Stimulated activated CD8-positive, alpha-beta memory T cell treated with anti-CD3 and anti-CD28 coated beads, Interleukin-15, amount 100 ng/mL, for 24 hours (primary cell): ENCODE results near the gene PAX8.
A peak's percentile ranks its signal among the peaks of the same experiment; 100 is the strongest.

Experiments used
- DNase-seq: peaks from one replicate; pipeline ENCODE4 v3.0.0-alpha.2; 2020; ENCODE audit warnings: low read depth

The PAX8 gene

DNA sequence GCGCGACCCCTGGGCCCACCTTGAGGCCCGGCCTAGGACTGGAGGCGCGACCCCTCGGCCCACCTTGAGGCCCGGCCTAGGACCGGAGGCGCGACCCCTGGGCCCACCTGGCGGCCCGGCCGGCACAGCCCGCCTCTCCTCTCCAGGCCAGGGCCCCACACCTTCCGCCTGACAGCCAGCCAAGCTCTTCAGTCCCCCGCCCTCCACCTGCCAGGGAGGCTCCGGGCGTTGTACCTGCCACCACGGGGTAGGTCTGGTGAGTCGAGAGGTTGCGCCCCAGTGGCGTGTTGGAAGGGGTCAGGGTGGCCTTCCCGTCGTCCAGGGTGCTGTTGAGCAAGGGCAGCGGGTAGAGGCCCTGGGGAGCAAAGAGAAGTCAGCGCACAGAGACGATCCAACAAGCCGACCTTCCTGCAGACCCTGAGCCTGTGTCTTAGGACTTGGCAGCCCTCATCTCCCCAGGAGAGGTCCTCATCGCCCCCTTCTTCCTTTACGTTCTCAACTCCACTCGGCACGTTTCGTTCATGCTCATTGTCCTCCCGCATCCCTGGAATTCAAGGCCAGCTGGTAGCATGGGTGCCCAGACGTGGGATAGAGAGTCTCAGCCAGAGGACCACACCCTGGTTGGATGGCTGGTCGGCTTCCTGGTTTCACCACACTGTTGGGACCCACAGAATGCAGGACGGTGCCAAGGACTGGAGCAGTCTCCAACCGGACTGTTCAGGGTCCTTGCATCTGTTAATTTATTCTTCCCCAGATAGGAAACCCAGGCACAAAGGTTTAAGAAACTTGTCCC lies 42.2 kb downstream of the PAX8 start:
- DNase-seq: no peak

- peak; percentile 21 for DNase-seq
Observed at GRCh38 chr2:113235347-113236226, 43.1 kb downstream of the PAX8 start.

GRCh38 chr2:113234721-113235346 lies 43.9 kb downstream of the PAX8 start:
- DNase-seq: no peak

GRCh38 chr2:113233593-113234550 lies 44.8 kb downstream of the PAX8 start:
- no peak for DNase-seq

GRCh38 chr2:113232740-113233139 lies 46.0 kb downstream of the PAX8 start:
- DNase-seq: no peak

- DNase-seq: no peak
Observed at GRCh38 chr2:113232123-113232522, 46.6 kb downstream of the PAX8 start.

- DNase-seq: no peak
Observed at GRCh38 chr2:113231064-113231463, 47.7 kb downstream of the PAX8 start.

DNA sequence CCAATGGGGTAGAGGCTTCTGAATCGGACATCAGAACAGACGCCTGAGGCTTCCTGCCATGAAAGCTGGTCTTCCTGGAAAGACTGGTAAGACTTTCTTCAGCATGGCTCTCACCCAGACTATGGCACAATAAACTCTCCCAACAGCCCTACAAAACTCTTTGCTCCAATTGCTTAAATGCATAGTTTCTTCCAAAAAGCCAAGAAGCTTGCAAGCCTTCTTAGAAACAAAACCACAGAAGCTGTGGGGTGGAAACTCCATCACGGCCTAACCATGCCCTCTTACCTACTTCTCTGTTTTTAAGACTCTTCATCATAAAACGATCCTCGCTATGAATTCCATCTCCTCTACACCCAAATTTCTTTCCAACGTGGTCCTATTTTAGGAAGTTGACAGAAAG lies 48.2 kb downstream of the PAX8 start:
- DNase-seq: no peak

- no peak for DNase-seq
Observed at GRCh38 chr2:113229795-113230194, 48.9 kb downstream of the PAX8 start.

DNA sequence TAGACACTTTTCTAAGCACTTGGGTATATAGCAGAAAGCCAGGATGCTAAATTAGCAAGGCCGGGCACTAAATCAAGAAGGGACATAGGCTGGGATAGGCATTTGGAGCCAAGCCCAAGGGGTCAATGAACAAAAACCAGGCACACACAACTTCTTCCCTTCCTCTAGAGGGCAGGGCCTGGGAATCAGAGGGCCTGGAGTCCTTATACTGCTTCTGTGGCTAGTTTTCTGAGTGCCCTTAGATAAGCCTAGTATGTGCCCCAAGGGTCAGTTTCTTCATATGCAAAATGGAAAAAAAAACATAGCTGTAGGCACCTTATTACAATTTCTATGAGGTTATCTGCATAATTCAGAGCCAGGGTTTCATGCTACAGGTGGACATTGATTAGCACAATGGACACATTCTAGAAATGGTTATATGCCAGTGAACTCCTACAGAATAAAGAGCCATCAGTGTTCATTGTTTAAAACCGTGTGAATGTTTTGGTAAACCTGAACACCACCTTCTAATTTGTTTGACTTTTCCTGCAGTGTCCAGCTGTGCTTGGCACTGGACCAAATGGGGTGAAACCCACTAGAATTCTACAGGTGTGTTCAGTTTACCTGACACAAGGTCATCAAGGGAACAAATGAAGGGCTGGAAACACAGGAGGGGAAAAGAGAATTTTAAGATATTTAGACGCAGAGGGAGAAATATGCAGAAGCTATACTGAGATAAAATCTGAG lies 49.6 kb downstream of the PAX8 start:
- no peak for DNase-seq

DNA sequence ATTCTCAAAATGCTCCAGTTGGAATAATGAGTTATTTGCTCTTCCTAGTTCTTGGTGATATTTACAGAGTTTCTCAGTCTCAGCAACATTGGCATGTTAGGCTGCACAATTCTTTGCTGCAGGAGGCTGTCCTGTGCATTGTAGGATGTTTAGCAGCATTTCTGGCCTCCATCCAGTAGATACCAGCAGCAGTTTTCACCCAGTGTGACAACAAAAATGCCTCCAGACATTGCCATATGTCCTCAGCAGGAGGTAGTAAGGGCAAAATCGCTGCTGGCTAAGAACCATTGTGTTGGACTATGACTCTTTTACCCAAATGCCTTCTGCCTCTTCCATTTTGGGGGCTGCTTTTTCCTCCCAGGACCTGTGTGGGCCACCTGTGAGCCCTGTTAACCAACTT lies 50.4 kb downstream of the PAX8 start:
- no peak for DNase-seq

DNA sequence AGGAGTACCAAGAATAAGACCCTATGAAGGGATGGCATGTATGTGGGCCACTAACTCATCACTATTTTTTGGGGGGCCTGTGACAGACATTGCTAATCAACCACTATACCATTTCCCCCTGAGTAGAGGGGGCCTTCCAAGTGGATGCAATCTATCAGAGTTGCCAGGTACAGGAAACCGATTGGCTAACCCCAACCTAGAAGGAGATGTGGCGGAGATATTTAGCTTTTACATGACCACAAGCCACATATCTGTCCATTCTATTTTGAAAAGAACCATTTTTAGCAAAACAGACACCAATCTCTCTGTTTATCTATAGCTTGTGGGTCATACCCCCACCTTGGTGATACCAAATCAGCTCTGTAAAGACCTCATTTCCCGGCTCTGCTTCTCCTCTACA lies 51.0 kb downstream of the PAX8 start:
- no peak for DNase-seq

DNA sequence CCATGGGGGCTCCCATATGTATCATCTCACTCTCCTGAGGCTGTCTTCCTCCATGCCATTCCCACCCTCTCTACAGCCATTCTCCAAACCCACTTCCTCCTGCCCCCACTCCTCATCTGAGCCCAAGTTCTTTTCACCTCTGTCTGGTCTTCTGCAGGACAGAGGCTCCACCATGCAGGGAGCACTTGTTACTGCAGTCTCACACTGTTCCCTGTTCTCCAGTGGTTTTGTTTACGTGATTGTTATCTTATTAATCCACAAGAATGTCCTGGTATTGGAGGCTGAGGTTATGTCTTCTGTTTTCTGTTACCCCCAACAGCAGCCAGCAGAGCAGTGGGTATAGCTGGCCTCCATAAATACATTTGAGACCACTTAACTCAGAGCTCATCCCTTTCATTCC lies 51.4 kb downstream of the PAX8 start:
- DNase-seq: no peak

DNA sequence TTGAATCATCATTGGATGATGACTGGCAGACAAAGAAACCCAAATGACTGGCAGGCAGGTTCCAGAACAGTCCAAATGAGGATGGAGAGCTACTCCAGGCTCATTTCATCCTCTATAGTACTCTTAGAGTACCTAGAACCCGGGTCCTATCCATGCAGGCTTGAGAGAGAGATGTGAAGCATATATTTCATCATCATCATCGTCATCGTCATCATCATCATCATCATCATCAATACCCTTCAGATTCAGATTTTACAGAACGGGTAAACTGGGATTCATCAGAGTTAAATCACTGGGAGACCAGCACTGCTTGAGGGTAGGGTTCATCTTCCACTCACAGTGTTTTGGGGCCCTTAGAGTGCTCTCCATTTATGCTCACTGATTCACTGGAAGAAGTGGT lies 52.3 kb downstream of the PAX8 start:
- no peak for DNase-seq

DNA sequence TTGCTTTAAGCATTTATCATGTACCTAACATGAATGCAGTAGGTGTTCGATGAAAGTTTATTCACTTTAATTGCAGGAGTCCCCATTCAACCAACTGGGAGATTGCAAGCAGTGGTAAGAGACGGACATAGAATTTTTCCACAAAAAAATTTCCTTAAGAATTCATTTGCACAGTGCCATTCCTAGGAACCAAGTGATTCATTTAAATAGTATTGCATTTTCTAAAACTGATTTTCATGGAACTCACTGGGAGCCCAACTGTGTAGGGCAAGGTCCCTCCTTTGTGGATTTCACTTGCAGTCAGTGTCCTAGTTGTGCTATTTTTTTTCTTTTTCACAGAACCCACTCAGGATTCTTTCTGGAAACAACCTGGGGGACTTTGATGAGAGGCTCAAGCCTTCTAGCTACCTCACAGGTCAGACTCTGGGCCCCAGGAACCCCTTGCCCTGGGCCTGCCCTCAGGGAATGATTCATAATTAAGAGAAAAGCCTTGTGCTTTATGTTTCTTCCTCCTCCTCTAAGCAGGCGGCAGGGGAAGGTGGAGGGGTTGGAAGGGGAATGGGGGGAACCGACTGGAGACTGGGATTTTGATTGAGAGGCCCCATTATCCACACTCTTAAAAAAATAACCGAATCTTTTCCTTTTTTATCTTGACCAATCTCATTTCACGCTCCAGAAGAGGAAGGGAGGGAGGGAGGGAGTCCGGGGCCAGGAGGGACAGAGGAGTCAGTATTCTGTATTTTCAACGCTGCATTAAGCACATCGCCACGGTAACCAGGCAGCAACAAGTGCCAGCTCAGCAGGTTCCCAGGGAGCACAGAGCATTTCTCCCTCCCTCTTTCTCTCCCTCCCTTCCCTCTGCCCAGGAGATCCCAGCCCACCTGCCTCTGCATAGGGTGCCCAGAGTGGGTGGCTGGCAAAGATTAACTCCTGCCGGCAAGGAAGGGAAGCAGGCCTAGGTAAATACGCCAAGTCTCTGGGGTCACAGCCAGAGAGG lies 53.2 kb downstream of the PAX8 start:
- no peak for DNase-seq

GRCh38 chr2:113224647-113225236 lies 54.0 kb downstream of the PAX8 start:
- no peak for DNase-seq

DNA sequence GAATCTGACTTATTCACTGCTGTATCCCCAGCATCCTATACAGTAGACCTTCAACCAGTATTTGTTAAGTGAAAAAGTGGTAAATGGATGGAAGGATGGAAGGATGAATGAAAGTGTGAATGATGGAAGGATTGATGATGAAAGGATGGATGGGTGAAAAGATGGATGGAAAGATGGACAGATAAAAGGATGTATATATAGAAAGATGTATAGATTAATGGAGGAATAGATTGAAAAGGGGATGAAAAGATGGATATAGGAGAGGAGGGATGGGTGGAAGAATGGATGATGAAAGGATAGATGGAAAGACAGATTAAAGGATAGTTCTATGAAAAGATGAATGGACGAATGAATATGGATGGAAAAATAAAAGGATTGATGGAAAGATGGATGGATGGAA lies 54.9 kb downstream of the PAX8 start:
- no peak for DNase-seq

DNA sequence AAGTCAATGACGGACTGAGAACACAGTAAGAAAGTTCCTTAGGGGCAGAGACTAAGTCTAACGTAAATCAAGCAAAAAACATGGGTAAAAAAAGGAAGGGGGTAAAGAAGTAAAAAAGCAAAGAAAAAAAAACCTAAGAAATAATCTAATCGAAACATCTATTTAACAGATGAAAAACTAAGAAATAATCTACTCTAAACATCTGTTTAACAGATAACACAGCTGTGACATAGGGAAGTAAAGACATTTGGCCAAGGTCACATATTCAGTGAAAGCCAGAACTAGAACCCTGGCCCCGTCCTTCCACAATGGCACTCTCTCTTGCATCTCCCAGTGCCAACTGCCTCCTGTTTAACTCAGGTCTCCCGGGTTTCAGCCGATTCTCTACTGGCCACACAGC lies 56.9 kb downstream of the PAX8 start:
- DNase-seq: no peak

GRCh38 chr2:113220970-113221708 lies 57.6 kb downstream of the PAX8 start:
- no peak for DNase-seq
